Subcutaneous preadipocyte (primary cell): Measurements from ENCODE around the gene VHLL. TPM values are rescaled to one million over a fixed set of nuclear protein-coding genes. Genes with fewer than 3 reads are reported as not detected.

Experiments used
- total RNA-seq: library from RNA; depleted of rRNA; stranded (reverse); fragments of >200 nt; gene quantifications from 2 replicates; pipeline ENCODE4 v1.2.3, GENCODE V29; 2012

Gene VHLL
- total RNA-seq, result 0.39 TPM in 1 of 2 replicates, not detected in the other

GRCh38 chr1:156298852-156299357 is at the start of gene VHLL:
TSS of gene VHLL (minus strand) at chr1:156299307. CDS start at chr1:156299189, 118 bp downstream.

GRCh38 chr1:156338180-156338976 is 39.3 kb upstream of the VHLL start, which contains the start of the genes CCT3 and TSACC:
TSS of gene CCT3 (minus strand) at chr1:156338292. CDS start at chr1:156338184, 108 bp downstream.
TSS of gene TSACC (plus strand) at chr1:156338526. CDS start at chr1:156339758, 1,232 bp downstream.

GRCh38 chr1:156295391-156295947 is 3.6 kb downstream of the VHLL start, which contains the start of gene GLMP:
TSS of gene GLMP (minus strand) at chr1:156295679. CDS start at chr1:156295645, 34 bp downstream.

GRCh38 chr1:156284112-156284511 is 15.0 kb downstream of the VHLL start, which contains the start of gene TMEM79:
TSS of gene TMEM79 (plus strand) at chr1:156284325. CDS start at chr1:156285227, 902 bp downstream.

GRCh38 chr1:156282479-156283222 is 16.5 kb downstream of the VHLL start, which contains the start of gene SMG5:
TSS of gene SMG5 (minus strand) at chr1:156282825. CDS start at chr1:156282680, 145 bp downstream.

Other genes starting within 250 kb of the VHLL start
- gene UBQLN4, start 245.5 kb downstream of the VHLL start, total RNA-seq, result 14.3 and 22.5 TPM in 2 replicates
- gene LAMTOR2, start 244.5 kb downstream of the VHLL start, total RNA-seq, result 36.4 and 50.7 TPM in 2 replicates
- gene RAB25, start 238.1 kb downstream of the VHLL start, total RNA-seq, result not detected in 2 replicates
- gene MEX3A, start 216.8 kb downstream of the VHLL start, total RNA-seq, result 0.73 and 1.2 TPM in 2 replicates
- gene LMNA, start 184.6 kb downstream of the VHLL start, total RNA-seq, result 1,358 and 1,418 TPM in 2 replicates
- gene SEMA4A, start 145.7 kb downstream of the VHLL start, total RNA-seq, result 0.37 and 0.98 TPM in 2 replicates
- 12.1 and 17.0 TPM in 2 replicates for gene SLC25A44, start 105.2 kb downstream of the VHLL start, total RNA-seq
- gene PMF1, start 86.3 kb downstream of the VHLL start, total RNA-seq, result 26.2 and 37.5 TPM in 2 replicates
- gene BGLAP, start 57.1 kb downstream of the VHLL start, total RNA-seq, result 0.37 and 0.39 TPM in 2 replicates
- 0.37 and 0.59 TPM in 2 replicates for gene PAQR6, start 51.3 kb downstream of the VHLL start, total RNA-seq
- gene SMG5, start 16.5 kb downstream of the VHLL start, total RNA-seq, result 27.6 and 44.8 TPM in 2 replicates
- gene TMEM79, start 15.0 kb downstream of the VHLL start, total RNA-seq, result 1.5 and 2.3 TPM in 2 replicates
- 54.3 and 69.4 TPM in 2 replicates for gene GLMP, start 3.6 kb downstream of the VHLL start, total RNA-seq
- gene CCT3, start 39.0 kb upstream of the VHLL start, total RNA-seq, result 481 and 491 TPM in 2 replicates
- gene TSACC, start 39.2 kb upstream of the VHLL start, total RNA-seq, result 0.20 and 0.37 TPM in 2 replicates
- not detected in 2 replicates for gene RHBG, start 69.9 kb upstream of the VHLL start, total RNA-seq
- 8.1 and 10.9 TPM in 2 replicates for gene MEF2D, start 201.5 kb upstream of the VHLL start, total RNA-seq